BLaER1 (cell line): ENCODE measurements around the gene CCDC148.
"Not testable (repeated sequence)": the region's sequence is repeated elsewhere in the genome, so short reads cannot be mapped to it uniquely, and the experiment has no call there.

Source experiments
- H3K27ac ChIP-seq: shearing (Covaris generic); formaldehyde crosslinking; 2 replicates; pipeline ENCODE4 v1.8.1; 2022
- H3K27me3 ChIP-seq: shearing (Covaris generic); formaldehyde crosslinking; 2 replicates; pipeline ENCODE4 v1.8.1; 2022
- H3K36me3 ChIP-seq: shearing (Covaris generic); formaldehyde crosslinking; 2 replicates; pipeline ENCODE4 v1.8.1; 2022
- H3K4me1 ChIP-seq: shearing (Covaris generic); formaldehyde crosslinking; 2 replicates; pipeline ENCODE4 v1.8.1; 2022
- H3K4me2 ChIP-seq: shearing (Covaris generic); formaldehyde crosslinking; 2 replicates; pipeline ENCODE4 v1.8.1; 2022
- H3K4me3 ChIP-seq: shearing (Covaris generic); formaldehyde crosslinking; 2 replicates; pipeline ENCODE4 v1.8.1; 2022
- H3K9ac ChIP-seq: shearing (Covaris generic); formaldehyde crosslinking; 2 replicates; pipeline ENCODE4 v1.8.1; 2022
- H3K9me3 ChIP-seq: shearing (Covaris generic); formaldehyde crosslinking; 2 replicates; pipeline ENCODE4 v1.8.1; 2022
- H4K20me1 ChIP-seq: shearing (Covaris generic); formaldehyde crosslinking; 2 replicates; pipeline ENCODE4 v1.8.1; 2022
- Cebpa-rat ChIP-seq: shearing (Covaris generic); IDR thresholded peaks from 2 replicates; pipeline ENCODE4 v1.8.1; 2022

Gene CCDC148

GRCh38 chr2:158240975-158241374 is 215.6 kb downstream of the CCDC148 start:
- no peaks in the 10 kb centered on the region for H3K4me1 ChIP-seq
- H4K20me1 ChIP-seq, result no peaks in the 10 kb centered on the region
- H3K27ac ChIP-seq, result no peak overlapping the region
- no peak overlapping the region for H3K9ac ChIP-seq
- H3K4me2 ChIP-seq, result no peak overlapping the region
- no peaks in the 10 kb centered on the region for H3K36me3 ChIP-seq
- H3K27me3 ChIP-seq, result no peaks in the 10 kb centered on the region
- no peak overlapping the region for H3K4me3 ChIP-seq
- H3K9me3 ChIP-seq, result no peaks in the 10 kb centered on the region
- TF ChIP-seq Cebpa-rat, result no peak

- Histone ChIP-seq H3K9me3 (no peaks in the 10 kb centered on the region), H3K27me3 (no peaks in the 10 kb centered on the region), H3K27ac (no peak overlapping the region), H3K9ac (no peak overlapping the region), H4K20me1 (no peaks in the 10 kb centered on the region), H3K4me2 (no peak overlapping the region), H3K36me3 (no peaks in the 10 kb centered on the region), H3K4me1 (no peaks in the 10 kb centered on the region), H3K4me3 (no peak overlapping the region)
- no peak for TF ChIP-seq Cebpa-rat
Measured at GRCh38 chr2:158239271-158239670, 217.3 kb downstream of the CCDC148 start.

- Histone ChIP-seq H4K20me1 (no peaks in the 10 kb centered on the region), H3K27ac (no peak overlapping the region), H3K27me3 (no peaks in the 10 kb centered on the region), H3K9me3 (no peaks in the 10 kb centered on the region), H3K9ac (no peak overlapping the region), H3K4me3 (no peak overlapping the region), H3K4me1 (no peaks in the 10 kb centered on the region), H3K4me2 (no peak overlapping the region), H3K36me3 (no peaks in the 10 kb centered on the region)
- TF ChIP-seq Cebpa-rat, result no peak
Measured at GRCh38 chr2:158234497-158234896, 222.1 kb downstream of the CCDC148 start.

GRCh38 chr2:158232476-158232875 is 224.1 kb downstream of the CCDC148 start:
- Histone ChIP-seq H3K4me3 (no peak overlapping the region), H3K4me2 (no peak overlapping the region), H3K36me3 (no peaks in the 10 kb centered on the region), H3K9me3 (no peaks in the 10 kb centered on the region), H3K27ac (no peak overlapping the region), H3K27me3 (no peaks in the 10 kb centered on the region), H3K4me1 (no peaks in the 10 kb centered on the region), H4K20me1 (no peaks in the 10 kb centered on the region), H3K9ac (no peak overlapping the region)
- TF ChIP-seq Cebpa-rat, result no peak

GRCh38 chr2:158228943-158229508 is 227.5 kb downstream of the CCDC148 start:
- no peak overlapping the region for H3K9ac ChIP-seq
- no peak for TF ChIP-seq Cebpa-rat
- no peaks in the 10 kb centered on the region for H3K36me3 ChIP-seq
- H3K27ac ChIP-seq, result no peak overlapping the region
- no peak overlapping the region for H3K4me3 ChIP-seq
- H3K4me1 ChIP-seq, result no peaks in the 10 kb centered on the region
- no peaks in the 10 kb centered on the region for H3K9me3 ChIP-seq
- no peaks in the 10 kb centered on the region for H4K20me1 ChIP-seq
- H3K4me2 ChIP-seq, result no peak overlapping the region
- H3K27me3 ChIP-seq, result no peaks in the 10 kb centered on the region

GRCh38 chr2:158223066-158223465 is 233.5 kb downstream of the CCDC148 start:
- not testable (repeated sequence) for H3K36me3 ChIP-seq, H3K4me3 ChIP-seq, H3K4me1 ChIP-seq, H3K27me3 ChIP-seq, H3K4me2 ChIP-seq, H4K20me1 ChIP-seq, H3K9me3 ChIP-seq, H3K9ac ChIP-seq, H3K27ac ChIP-seq

GRCh38 chr2:158221063-158222020 is 235.2 kb downstream of the CCDC148 start:
- Histone ChIP-seq H3K4me2 (no peak overlapping the region), H3K36me3 (no peaks in the 10 kb centered on the region), H3K27me3 (no peaks in the 10 kb centered on the region), H3K4me1 (0 out of 2 replicates have a peak, but pooled peaks cover 8% of the 10 kb centered on the region), H3K9me3 (no peaks in the 10 kb centered on the region), H3K27ac (no peak overlapping the region), H3K9ac (no peak overlapping the region), H4K20me1 (no peaks in the 10 kb centered on the region), H3K4me3 (no peak overlapping the region)
- no peak for TF ChIP-seq Cebpa-rat

- H3K9me3 ChIP-seq, result no peaks in the 10 kb centered on the region
- H3K27me3 ChIP-seq, result no peaks in the 10 kb centered on the region
- no peak overlapping the region for H3K27ac ChIP-seq
- no peaks in the 10 kb centered on the region for H4K20me1 ChIP-seq
- no peak overlapping the region for H3K9ac ChIP-seq
- H3K4me1 ChIP-seq, result peaks cover 19% of the 10 kb centered on the region
- no peak overlapping the region for H3K4me2 ChIP-seq
- TF ChIP-seq Cebpa-rat, result no peak
- H3K4me3 ChIP-seq, result no peak overlapping the region
- no peaks in the 10 kb centered on the region for H3K36me3 ChIP-seq
Measured at GRCh38 chr2:158217593-158217992, 239.0 kb downstream of the CCDC148 start.

- H3K4me1 ChIP-seq, result peaks cover 27% of the 10 kb centered on the region
- H3K27ac ChIP-seq, result no peak overlapping the region
- H3K9ac ChIP-seq, result no peak overlapping the region
- no peak for TF ChIP-seq Cebpa-rat
- H3K27me3 ChIP-seq, result no peaks in the 10 kb centered on the region
- no peaks in the 10 kb centered on the region for H3K36me3 ChIP-seq
- H3K4me3 ChIP-seq, result no peak overlapping the region
- no peaks in the 10 kb centered on the region for H3K9me3 ChIP-seq
- H3K4me2 ChIP-seq, result no peak overlapping the region
- H4K20me1 ChIP-seq, result no peaks in the 10 kb centered on the region
Measured at GRCh38 chr2:158214431-158214830, 242.1 kb downstream of the CCDC148 start.

GRCh38 chr2:158213773-158214172 is 242.8 kb downstream of the CCDC148 start:
- H3K4me2 ChIP-seq, result no peak overlapping the region

More at GRCh38 chr2:158213773-158214172, 242.8 kb downstream of the CCDC148 start:
- Histone ChIP-seq H3K4me3 (no peak overlapping the region), H3K9ac (no peak overlapping the region), H3K36me3 (no peaks in the 10 kb centered on the region), H3K27me3 (no peaks in the 10 kb centered on the region), H3K27ac (no peak overlapping the region), H3K9me3 (no peaks in the 10 kb centered on the region), H3K4me1 (peaks cover 27% of the 10 kb centered on the region), H4K20me1 (no peaks in the 10 kb centered on the region)
- no peak for TF ChIP-seq Cebpa-rat
